Measurements from ENCODE around the gene GSK3A.

Gene GSK3A

GRCh38 chr19:42217520-42218437 is 24.6 kb downstream of the GSK3A start, which contains the start of gene DEDD2:
Gene DEDD2 (minus strand): TSS chr19:42217677. CDS start chr19:42217007, 670 bp downstream.
- H3K27me3 Mint-ChIP-seq, result no peaks in the 10 kb centered on the region
- ATAC-seq (replicated peaks; ENCODE audit: extremely low read depth, poor library complexity, severe bottlenecking) (peak; percentile 74), DNase-seq (ENCODE audit: low spot score in 2 of 2) (peak; percentile 100)
- peak within 1 kb of the TSS; percentile 97 for H3K27ac Mint-ChIP-seq (ENCODE audit: low read depth)
- no peaks in the 10 kb centered on the region for H3K9me3 Mint-ChIP-seq
- peaks cover 76% of the 10 kb centered on the region for H3K4me1 Mint-ChIP-seq
- peaks cover 43% of the 10 kb centered on the region for H3K36me3 Mint-ChIP-seq (ENCODE audit: insufficient read depth)
- H3K4me3 Mint-ChIP-seq, result peak within 1 kb of the TSS; percentile 96

- H3K36me3 Mint-ChIP-seq (ENCODE audit: insufficient read depth), result peaks cover 52% of the 10 kb centered on the region
- no peaks in the 10 kb centered on the region for H3K9me3 Mint-ChIP-seq
- no peaks in the 10 kb centered on the region for H3K27me3 Mint-ChIP-seq
- peak overlapping the region; percentile 97 for H3K27ac Mint-ChIP-seq (ENCODE audit: low read depth)
- H3K4me1 Mint-ChIP-seq, result peaks cover 72% of the 10 kb centered on the region
- ATAC-seq (replicated peaks; ENCODE audit: extremely low read depth, poor library complexity, severe bottlenecking) (no peak), DNase-seq (ENCODE audit: low spot score in 2 of 2) (peak in 1 of 2 donors; percentile 23)
- peak overlapping the region; percentile 96 for H3K4me3 Mint-ChIP-seq
Observed at GRCh38 chr19:42216653-42217519, 25.5 kb downstream of the GSK3A start.

GRCh38 chr19:42214810-42215485 is 27.5 kb downstream of the GSK3A start:
- Mint-ChIP-seq H3K4me1 (peaks cover 63% of the 10 kb centered on the region), H3K36me3 (ENCODE audit: insufficient read depth) (peaks cover 64% of the 10 kb centered on the region), H3K27ac (ENCODE audit: low read depth) (peak overlapping the region; percentile 97), H3K27me3 (no peaks in the 10 kb centered on the region), H3K4me3 (peak overlapping the region; percentile 96), H3K9me3 (no peaks in the 10 kb centered on the region)
- ATAC-seq (replicated peaks; ENCODE audit: extremely low read depth, poor library complexity, severe bottlenecking) (no peak), DNase-seq (ENCODE audit: low spot score in 2 of 2) (no peak)

GRCh38 chr19:42212886-42213285 is 29.5 kb downstream of the GSK3A start:
- ATAC-seq (replicated peaks; ENCODE audit: extremely low read depth, poor library complexity, severe bottlenecking), result no peak
- H3K4me1 Mint-ChIP-seq, result peaks cover 60% of the 10 kb centered on the region
- no peaks in the 10 kb centered on the region for H3K9me3 Mint-ChIP-seq
- peak overlapping the region; percentile 33 for H3K27ac Mint-ChIP-seq (ENCODE audit: low read depth)
- H3K36me3 Mint-ChIP-seq (ENCODE audit: insufficient read depth), result peaks cover 76% of the 10 kb centered on the region
- no peaks in the 10 kb centered on the region for H3K27me3 Mint-ChIP-seq
- no peak for DNase-seq (ENCODE audit: low spot score in 2 of 2)
- peak overlapping the region; percentile 19 for H3K4me3 Mint-ChIP-seq

GRCh38 chr19:42208612-42209011 is 33.8 kb downstream of the GSK3A start:
- Mint-ChIP-seq H3K27me3 (no peaks in the 10 kb centered on the region), H3K36me3 (ENCODE audit: insufficient read depth) (peaks cover 81% of the 10 kb centered on the region), H3K27ac (ENCODE audit: low read depth) (peak overlapping the region; percentile 86), H3K4me3 (peak overlapping the region; percentile 39), H3K4me1 (peaks cover 54% of the 10 kb centered on the region), H3K9me3 (no peaks in the 10 kb centered on the region)
- ATAC-seq (replicated peaks; ENCODE audit: extremely low read depth, poor library complexity, severe bottlenecking) (no peak), DNase-seq (ENCODE audit: low spot score in 2 of 2) (no peak)

- DNase-seq (ENCODE audit: low spot score in 2 of 2), result no peak
- peaks cover 81% of the 10 kb centered on the region for H3K36me3 Mint-ChIP-seq (ENCODE audit: insufficient read depth)
- peak overlapping the region; percentile 86 for H3K27ac Mint-ChIP-seq (ENCODE audit: low read depth)
- H3K4me1 Mint-ChIP-seq, result peaks cover 54% of the 10 kb centered on the region
- no peaks in the 10 kb centered on the region for H3K27me3 Mint-ChIP-seq
- H3K9me3 Mint-ChIP-seq, result no peaks in the 10 kb centered on the region
- H3K4me3 Mint-ChIP-seq, result peak overlapping the region; percentile 39
- no peak for ATAC-seq (replicated peaks; ENCODE audit: extremely low read depth, poor library complexity, severe bottlenecking)
Observed at GRCh38 chr19:42207767-42208271, 34.6 kb downstream of the GSK3A start.

GRCh38 chr19:42206871-42207755 is 35.3 kb downstream of the GSK3A start:
- H3K27me3 Mint-ChIP-seq, result no peaks in the 10 kb centered on the region
- peaks cover 58% of the 10 kb centered on the region for H3K4me1 Mint-ChIP-seq
- no peak for ATAC-seq (replicated peaks; ENCODE audit: extremely low read depth, poor library complexity, severe bottlenecking)
- DNase-seq (ENCODE audit: low spot score in 2 of 2), result no peak
- no peaks in the 10 kb centered on the region for H3K9me3 Mint-ChIP-seq
- H3K4me3 Mint-ChIP-seq, result peak overlapping the region; percentile 39
- peaks cover 74% of the 10 kb centered on the region for H3K36me3 Mint-ChIP-seq (ENCODE audit: insufficient read depth)
- peak overlapping the region; percentile 86 for H3K27ac Mint-ChIP-seq (ENCODE audit: low read depth)

- H3K36me3 Mint-ChIP-seq (ENCODE audit: insufficient read depth), result peaks cover 61% of the 10 kb centered on the region
- peaks cover 76% of the 10 kb centered on the region for H3K4me1 Mint-ChIP-seq
Observed at GRCh38 chr19:42204664-42205063, 37.7 kb downstream of the GSK3A start.

GRCh38 chr19:42203700-42204099 is 38.7 kb downstream of the GSK3A start:
- peaks cover 85% of the 10 kb centered on the region for H3K4me1 Mint-ChIP-seq
- peaks cover 60% of the 10 kb centered on the region for H3K36me3 Mint-ChIP-seq (ENCODE audit: insufficient read depth)
- ATAC-seq (replicated peaks; ENCODE audit: extremely low read depth, poor library complexity, severe bottlenecking) (no peak), DNase-seq (ENCODE audit: low spot score in 2 of 2) (no peak)
- no peaks in the 10 kb centered on the region for H3K27me3 Mint-ChIP-seq
- H3K9me3 Mint-ChIP-seq, result no peaks in the 10 kb centered on the region
- H3K4me3 Mint-ChIP-seq, result peak overlapping the region; percentile 76
- peak overlapping the region; percentile 95 for H3K27ac Mint-ChIP-seq (ENCODE audit: low read depth)

More at GRCh38 chr19:42204664-42205063, 37.7 kb downstream of the GSK3A start:
- Mint-ChIP-seq H3K9me3 (no peaks in the 10 kb centered on the region), H3K27ac (ENCODE audit: low read depth) (no peak overlapping the region), H3K4me3 (no peak overlapping the region), H3K27me3 (no peaks in the 10 kb centered on the region)
- no peak for ATAC-seq (replicated peaks; ENCODE audit: extremely low read depth, poor library complexity, severe bottlenecking)
- DNase-seq (ENCODE audit: low spot score in 2 of 2), result no peak

GRCh38 chr19:42202290-42202880 is 40.0 kb downstream of the GSK3A start:
- no peaks in the 10 kb centered on the region for H3K9me3 Mint-ChIP-seq
- peaks cover 81% of the 10 kb centered on the region for H3K4me1 Mint-ChIP-seq
- H3K4me3 Mint-ChIP-seq, result peak overlapping the region; percentile 76
- peaks cover 58% of the 10 kb centered on the region for H3K36me3 Mint-ChIP-seq (ENCODE audit: insufficient read depth)
- no peak for DNase-seq (ENCODE audit: low spot score in 2 of 2)
- H3K27me3 Mint-ChIP-seq, result no peaks in the 10 kb centered on the region
- H3K27ac Mint-ChIP-seq (ENCODE audit: low read depth), result peak overlapping the region; percentile 95
- ATAC-seq (replicated peaks; ENCODE audit: extremely low read depth, poor library complexity, severe bottlenecking), result no peak
